Measurements from ENCODE around the gene MTIF3.

MTIF3 gene

DNA sequence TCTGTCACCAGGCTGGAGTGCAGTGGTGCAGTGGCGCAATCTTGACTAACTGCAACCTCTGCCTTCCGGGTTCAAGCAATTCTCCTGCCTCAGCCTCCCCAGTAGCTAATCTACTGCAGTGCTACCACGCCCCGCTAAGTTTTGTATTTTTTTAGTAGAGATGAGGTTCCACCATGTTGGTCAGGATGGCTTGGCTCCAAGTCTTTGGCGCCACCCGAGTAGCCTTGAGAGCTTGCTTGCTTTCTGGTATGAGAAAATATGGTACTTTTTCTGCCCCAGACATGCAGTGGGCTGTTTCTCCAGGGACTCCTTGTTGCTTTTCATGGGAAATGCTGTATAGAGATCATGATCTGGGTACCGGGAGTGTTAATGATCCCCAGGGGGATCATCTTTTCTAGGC, 60.5 kb downstream of the MTIF3 start:
- DNase-seq (ENCODE audit: low read depth) = no peak
- TF ChIP-seq CTCF (conservative IDR thresholded peaks at IDR 0.05; ENCODE audit: control insufficient read depth, insufficient read depth, low read depth, low read length) = no peak
- no peak overlapping the region for H3K4me3 ChIP-seq (ENCODE audit: control insufficient read depth, low read depth, low read length)

DNA sequence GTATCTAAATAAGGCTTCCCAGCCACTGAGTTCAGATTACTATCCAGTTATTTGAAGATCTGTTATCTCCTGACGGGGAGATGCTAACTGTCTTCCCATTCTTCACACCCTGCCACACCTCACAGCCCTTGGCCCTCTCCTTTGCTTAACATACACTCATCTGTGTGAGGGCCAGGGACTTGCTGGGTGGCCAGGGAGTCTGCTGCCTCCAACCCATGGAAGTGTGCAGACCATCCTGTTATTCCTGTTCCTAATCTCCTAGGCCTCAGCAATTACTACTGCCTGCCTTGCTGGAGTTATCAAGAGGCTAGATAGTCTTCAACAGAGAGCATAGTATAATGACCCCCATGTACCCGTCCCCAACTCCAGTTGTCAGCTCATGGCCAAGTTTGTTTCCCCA, 62.1 kb downstream of the MTIF3 start:
- no peak for TF ChIP-seq CTCF (conservative IDR thresholded peaks at IDR 0.05; ENCODE audit: control insufficient read depth, insufficient read depth, low read depth, low read length)
- DNase-seq (ENCODE audit: low read depth) = no peak

More for the DNA sequence above, 62.1 kb downstream of the MTIF3 start:
- no peak overlapping the region for H3K4me3 ChIP-seq (ENCODE audit: control insufficient read depth, low read depth, low read length)
